Measurements from ENCODE around the gene C10orf62.
"Not testable (repeated sequence)": the region's sequence is repeated elsewhere in the genome, so short reads cannot be mapped to it uniquely, and the experiment has no call there.

The C10orf62 gene

GRCh38 chr10:97562329-97562728, 27.2 kb upstream of the C10orf62 start:
- DNase-seq (ENCODE audit: low read depth); H3K4me3 ChIP-seq (ENCODE audit: low read length): not testable (repeated sequence)

GRCh38 chr10:97563337-97563736, 26.2 kb upstream of the C10orf62 start:
- no peak overlapping the region for H3K4me3 ChIP-seq (ENCODE audit: low read length)
- no peak for DNase-seq (ENCODE audit: low read depth)
- no peak for TF ChIP-seq CTCF (conservative IDR thresholded peaks at IDR 0.05; ENCODE audit: low read length)

GRCh38 chr10:97564776-97565175, 24.7 kb upstream of the C10orf62 start:
- H3K4me3 ChIP-seq (ENCODE audit: low read length), result no peak overlapping the region
- DNase-seq (ENCODE audit: low read depth), result no peak
- TF ChIP-seq CTCF (conservative IDR thresholded peaks at IDR 0.05; ENCODE audit: low read length), result no peak

- no peak for DNase-seq (ENCODE audit: low read depth)
- H3K4me3 ChIP-seq (ENCODE audit: low read length), result no peak overlapping the region
- no peak for TF ChIP-seq CTCF (conservative IDR thresholded peaks at IDR 0.05; ENCODE audit: low read length)
These were observed 23.1 kb upstream of the C10orf62 start for GRCh38 chr10:97566336-97566996.

GRCh38 chr10:97567891-97568290, 21.6 kb upstream of the C10orf62 start:
- no peak for DNase-seq (ENCODE audit: low read depth)
- no peak for TF ChIP-seq CTCF (conservative IDR thresholded peaks at IDR 0.05; ENCODE audit: low read length)
- no peak overlapping the region for H3K4me3 ChIP-seq (ENCODE audit: low read length)

GRCh38 chr10:97570146-97570788, 19.3 kb upstream of the C10orf62 start:
- TF ChIP-seq CTCF (conservative IDR thresholded peaks at IDR 0.05; ENCODE audit: low read length), result no peak
- DNase-seq (ENCODE audit: low read depth), result no peak
- no peak overlapping the region for H3K4me3 ChIP-seq (ENCODE audit: low read length)

GRCh38 chr10:97570789-97571471, 18.6 kb upstream of the C10orf62 start:
- no peak for DNase-seq (ENCODE audit: low read depth)
- no peak for TF ChIP-seq CTCF (conservative IDR thresholded peaks at IDR 0.05; ENCODE audit: low read length)
- no peak overlapping the region for H3K4me3 ChIP-seq (ENCODE audit: low read length)

Data from AG10803 (cell line).